H1 (cell line): Measurements from ENCODE around the gene TBC1D2B.

Experiments used
- ASH2L ChIP-seq: fragments of 200-600, 300-600 bp; sonication (generic); IDR thresholded peaks from one replicate; pipeline ENCODE4 v1.7.1; 2017; ENCODE audit warnings: low read length
- CTCF ChIP-seq, 3 experiments: IDR thresholded peaks; 1 replicate in 2 of 3; 2 replicates in 1 of 3; pipeline versions ENCODE4 v1.5.1 to v1.6.1; 2011; ENCODE audit warnings: low read length in 3 of 3, mild to moderate bottlenecking in 3 of 3, inconsistent platforms in 2 of 3, low read depth in 1 of 3, moderate library complexity in 1 of 3; ENCODE audit not compliant: insufficient read depth in 1 of 3; ENCODE audit errors: control extremely low read depth in 1 of 3
- EP300 ChIP-seq, 2 experiments: IDR thresholded peaks; 1 replicate in 1 of 2; 2 replicates in 1 of 2; pipeline ENCODE4 v1.6.1; 2011 to 2012; ENCODE audit warnings: low read depth in 2 of 2, low read length in 2 of 2, mild to moderate bottlenecking in 2 of 2, borderline replicate concordance in 1 of 2, inconsistent platforms in 1 of 2, moderate library complexity in 1 of 2
- JUN ChIP-seq: IDR thresholded peaks from 2 replicates; pipeline ENCODE4 v1.6.1; 2011; ENCODE audit warnings: low read depth, mild to moderate bottlenecking, improper control_type of control experiment, low read length
- NRF1 ChIP-seq: IDR thresholded peaks from 2 replicates; pipeline ENCODE4 v1.6.1; 2011; ENCODE audit warnings: mild to moderate bottlenecking, low read depth, low read length, improper control_type of control experiment
- POLR2A ChIP-seq, 2 experiments: IDR thresholded peaks; 1 replicate in 1 of 2; 2 replicates in 1 of 2; pipeline ENCODE4 v1.6.1; 2011; ENCODE audit warnings: low read depth in 2 of 2, low read length in 2 of 2, mild to moderate bottlenecking in 2 of 2; ENCODE audit errors: control extremely low read depth in 1 of 2
- POLR2AphosphoS5 ChIP-seq: IDR thresholded peaks from 2 replicates; pipeline ENCODE4 v1.6.1; 2011; ENCODE audit warnings: low read depth, low read length
- RAD21 ChIP-seq, 2 experiments: IDR thresholded peaks in 1 of 2; conservative IDR thresholded peaks in 1 of 2; 2 replicates each; pipeline ENCODE4 v1.6.1; 2011; ENCODE audit warnings: low read depth in 2 of 2, low read length in 2 of 2, improper control_type of control experiment in 1 of 2, inconsistent platforms in 1 of 2, mild to moderate bottlenecking in 1 of 2, moderate library complexity in 1 of 2
- TAF1 ChIP-seq: IDR thresholded peaks from 2 replicates; pipeline ENCODE4 v1.6.1; 2011; ENCODE audit warnings: mild to moderate bottlenecking, low read depth, low read length
- USF2 ChIP-seq: IDR thresholded peaks from 2 replicates; pipeline ENCODE4 v1.6.1; 2011; ENCODE audit warnings: low read length, improper control_type of control experiment
- YY1 ChIP-seq: IDR thresholded peaks from 2 replicates; pipeline ENCODE4 v1.6.1; 2011; ENCODE audit warnings: low read depth, mild to moderate bottlenecking, low read length

GRCh38 chr15:77993374-77993911, 84.1 kb downstream of the TBC1D2B start:
- no peak for TF ChIP-seq CTCF (IDR thresholded peaks at IDR 0.05; ENCODE audit: control extremely low read depth in 1 of 3, insufficient read depth in 1 of 3, low read depth in 1 of 3, low read length in 3 of 3)
- no peak for TF ChIP-seq POLR2A (IDR thresholded peaks at IDR 0.05; ENCODE audit: control extremely low read depth in 1 of 2, low read depth in 2 of 2, low read length in 2 of 2)
- no peak for TF ChIP-seq YY1
- no peak for TF ChIP-seq EP300 (IDR thresholded peaks at IDR 0.05; ENCODE audit: borderline replicate concordance in 1 of 2, low read depth in 2 of 2, low read length in 2 of 2)
- no peak for TF ChIP-seq USF2
- no peak for TF ChIP-seq NRF1
- TF ChIP-seq RAD21 (IDR thresholded peaks at IDR 0.05 in 1 of 2, conservative IDR thresholded peaks at IDR 0.05 in 1 of 2; ENCODE audit: low read depth in 2 of 2, low read length in 2 of 2): no peak
- TF ChIP-seq TAF1: no peak
- TF ChIP-seq ASH2L: no peak
- no peak for TF ChIP-seq JUN
- no peak for TF ChIP-seq POLR2AphosphoS5
